Mucosa of descending colon (tissue), 3 donors: Measurements from ENCODE around the gene OGA. TPM values are rescaled to one million over a fixed set of nuclear protein-coding genes. Genes with fewer than 3 reads are reported as not detected.

ENCODE experiments used
- ATAC-seq: fragments of 200-7000 bp; cut with Tn5 transposase; one replicate; pipeline ENCODE4 v1.9.1; 2020; ENCODE audit warnings: mild to moderate bottlenecking, moderate library complexity
- DNase-seq, 3 donors: peaks; one replicate each; pipeline ENCODE4 v3.0.0-alpha.2; 2020
- H3K36me3 ChIP-seq: fragments of 200-600 bp; one replicate; pipeline ENCODE4 v1.8.0; 2021; ENCODE audit warnings: low read depth, mild to moderate bottlenecking
- H3K4me1 ChIP-seq: fragments of 200-600 bp; one replicate; pipeline ENCODE4 v1.8.0; 2021; ENCODE audit warnings: low read depth, mild to moderate bottlenecking
- H3K4me3 ChIP-seq: fragments of 200-600 bp; one replicate; pipeline ENCODE4 v1.8.0; 2021; ENCODE audit warnings: mild to moderate bottlenecking
- H3K9me3 ChIP-seq: fragments of 200-600 bp; one replicate; pipeline ENCODE4 v1.8.0; 2021; ENCODE audit warnings: mild to moderate bottlenecking
- intact Hi-C, 2 donors: fragments of 100-400 bp; cut with DNase I in 1 of 2; cut with micrococcal nuclease in 1 of 2; formaldehyde crosslinking; loops; one replicate each; pipeline versions ENCODE4 v1.11.0 to v1.11.1; 2022; cut with DNase I, micrococcal nuclease
- total RNA-seq, 3 donors: library from RNA; stranded (reverse); fragmentation: NEBNext Ultra II Directional in 2 of 3; extraction: Animal tissue kit (Norgen Biotek cat#: 25700) in 2 of 3; gene quantifications; one replicate each; pipeline versions ENCODE4 v1.2.1 to v1.2.4, GENCODE V29; 2021 to 2023
- TF ChIP-seq, protein P1 (sequence below): fragments of 200-600 bp; IDR thresholded peaks from one replicate; pipeline ENCODE4 v1.8.0; 2022; ENCODE audit warnings: antibody characterized with exemption, mild to moderate bottlenecking
- donor health status: DM: no; HTN: no; CAD: no; lungs with moderate emphysema.
- donor health status: DM: no; HTN: no; CAD: no.
- donor health status: DM: no; HTN: yes; CAD: no.

OGA gene
- total RNA-seq, 3 donors from 2014 or later = 80.8 to 112 (median 110) TPM

DNA sequence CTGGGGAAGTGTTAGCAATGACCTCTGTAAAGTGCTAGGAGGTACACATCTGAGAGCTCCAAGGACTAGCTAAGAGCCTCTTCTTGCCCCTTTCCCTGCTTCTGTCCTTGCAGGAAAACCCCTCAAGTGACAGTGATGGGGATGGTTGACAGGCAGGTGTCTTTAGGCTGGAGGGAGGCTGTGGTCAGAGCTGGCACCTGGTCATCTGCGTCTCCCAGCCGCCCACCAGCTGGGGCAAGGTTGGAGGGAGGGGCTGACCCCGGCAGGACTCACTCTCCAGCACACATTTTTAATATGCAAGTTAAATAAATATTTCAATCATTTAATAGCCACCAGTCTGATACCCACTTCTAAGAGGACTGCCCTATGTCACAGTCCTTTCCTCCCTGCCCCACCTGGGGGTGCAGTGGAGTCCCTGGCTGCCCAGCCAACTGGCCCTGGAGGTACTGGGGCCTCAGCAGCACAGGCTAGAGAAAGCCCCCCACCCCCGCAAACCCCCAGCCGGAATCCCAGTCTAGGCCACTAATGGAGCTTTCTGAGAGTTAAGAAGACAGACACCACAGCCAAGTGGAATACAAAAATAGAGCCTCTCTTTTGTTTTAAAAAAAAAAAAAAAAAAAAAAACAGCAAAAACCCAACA, 48.6 kb downstream of the OGA start:
- TF ChIP-seq, protein P1, sequence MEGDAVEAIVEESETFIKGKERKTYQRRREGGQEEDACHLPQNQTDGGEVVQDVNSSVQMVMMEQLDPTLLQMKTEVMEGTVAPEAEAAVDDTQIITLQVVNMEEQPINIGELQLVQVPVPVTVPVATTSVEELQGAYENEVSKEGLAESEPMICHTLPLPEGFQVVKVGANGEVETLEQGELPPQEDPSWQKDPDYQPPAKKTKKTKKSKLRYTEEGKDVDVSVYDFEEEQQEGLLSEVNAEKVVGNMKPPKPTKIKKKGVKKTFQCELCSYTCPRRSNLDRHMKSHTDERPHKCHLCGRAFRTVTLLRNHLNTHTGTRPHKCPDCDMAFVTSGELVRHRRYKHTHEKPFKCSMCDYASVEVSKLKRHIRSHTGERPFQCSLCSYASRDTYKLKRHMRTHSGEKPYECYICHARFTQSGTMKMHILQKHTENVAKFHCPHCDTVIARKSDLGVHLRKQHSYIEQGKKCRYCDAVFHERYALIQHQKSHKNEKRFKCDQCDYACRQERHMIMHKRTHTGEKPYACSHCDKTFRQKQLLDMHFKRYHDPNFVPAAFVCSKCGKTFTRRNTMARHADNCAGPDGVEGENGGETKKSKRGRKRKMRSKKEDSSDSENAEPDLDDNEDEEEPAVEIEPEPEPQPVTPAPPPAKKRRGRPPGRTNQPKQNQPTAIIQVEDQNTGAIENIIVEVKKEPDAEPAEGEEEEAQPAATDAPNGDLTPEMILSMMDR = no peak
- Histone ChIP-seq H3K4me1 (no peaks in the 10 kb centered on the region), H3K4me3 (no peak overlapping the region), H3K36me3 (no peaks in the 10 kb centered on the region), H3K9me3 (no peaks in the 10 kb centered on the region)
- DNase-seq (no peak), ATAC-seq (no peak)
- intact Hi-C loops = loop anchor here in 1 of 2 donors (10.0 kb wide), 1 partner anchor 165 kb away; no protein-coding TSS in a partner anchor

DNA sequence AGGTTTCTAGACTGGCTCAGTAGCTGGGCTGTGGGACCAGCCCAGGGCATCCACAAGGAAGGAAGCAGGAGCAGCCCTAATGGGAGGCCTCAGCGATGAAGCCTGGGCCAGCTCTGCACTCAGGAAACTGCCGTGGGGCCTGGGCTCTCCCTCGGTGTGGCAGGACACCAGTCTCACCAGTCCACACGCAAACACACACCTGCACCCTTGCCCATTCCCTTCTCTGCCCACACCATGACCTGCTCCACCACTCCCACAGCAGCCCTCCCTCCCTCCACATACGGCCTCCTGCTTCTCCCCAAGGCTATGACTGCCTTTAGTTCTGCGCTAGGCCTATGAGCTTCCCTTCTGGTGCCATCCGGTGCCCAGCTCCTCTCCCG, 49.5 kb downstream of the OGA start:
- H3K4me3 ChIP-seq = no peak overlapping the region
- TF ChIP-seq, protein P1 = no peak
- DNase-seq = no peak
- intact Hi-C loops = no loop called here
- no peaks in the 10 kb centered on the region for H3K36me3 ChIP-seq
- no peaks in the 10 kb centered on the region for H3K4me1 ChIP-seq
- ATAC-seq = no peak
- H3K9me3 ChIP-seq = no peaks in the 10 kb centered on the region

DNA sequence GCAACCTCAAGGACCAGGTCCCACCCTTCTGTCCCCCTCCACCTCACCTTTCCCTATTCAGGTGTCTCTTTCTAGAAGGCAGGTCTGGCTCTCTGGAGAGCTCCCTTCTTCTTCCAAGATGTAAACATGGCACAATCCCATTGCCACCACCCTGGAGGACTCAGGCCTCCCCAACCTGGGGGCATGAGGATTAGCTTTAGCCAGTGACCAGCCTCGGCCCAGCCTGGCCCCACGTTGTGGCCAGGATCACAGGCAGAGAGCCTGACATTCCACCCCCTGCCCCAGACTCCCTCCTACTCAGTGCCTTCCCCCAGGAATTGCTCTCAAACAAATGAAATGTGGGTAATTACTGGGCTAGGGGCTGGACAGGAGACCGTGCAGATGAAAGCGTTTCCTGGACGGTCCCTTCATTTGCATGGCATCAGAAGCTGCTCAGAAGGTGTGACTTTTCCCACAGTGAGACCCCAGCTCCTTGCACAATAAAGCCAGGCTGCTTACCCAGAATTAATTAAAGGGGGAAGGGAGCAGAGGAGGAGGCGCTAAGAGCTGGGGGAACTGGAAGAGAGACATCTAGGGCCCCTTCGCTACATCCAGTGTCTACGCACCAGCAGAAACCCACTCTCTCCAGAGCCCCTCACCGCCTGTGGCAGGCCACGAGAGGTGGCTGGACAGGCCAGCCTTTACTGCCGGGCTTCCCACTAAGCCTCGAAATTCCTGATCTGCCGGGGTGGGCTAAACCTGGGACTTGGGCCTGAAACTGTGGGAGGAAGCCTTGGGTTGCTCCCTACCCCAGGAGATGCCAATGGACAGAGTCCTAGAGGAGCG, 50.1 kb downstream of the OGA start:
- H3K4me3 ChIP-seq = no peak overlapping the region
- TF ChIP-seq, protein P1 = no peak
- intact Hi-C loops = no loop called here
- no peaks in the 10 kb centered on the region for H3K4me1 ChIP-seq
- ATAC-seq = no peak
- H3K36me3 ChIP-seq = no peaks in the 10 kb centered on the region
- no peaks in the 10 kb centered on the region for H3K9me3 ChIP-seq
- no peak for DNase-seq

DNA sequence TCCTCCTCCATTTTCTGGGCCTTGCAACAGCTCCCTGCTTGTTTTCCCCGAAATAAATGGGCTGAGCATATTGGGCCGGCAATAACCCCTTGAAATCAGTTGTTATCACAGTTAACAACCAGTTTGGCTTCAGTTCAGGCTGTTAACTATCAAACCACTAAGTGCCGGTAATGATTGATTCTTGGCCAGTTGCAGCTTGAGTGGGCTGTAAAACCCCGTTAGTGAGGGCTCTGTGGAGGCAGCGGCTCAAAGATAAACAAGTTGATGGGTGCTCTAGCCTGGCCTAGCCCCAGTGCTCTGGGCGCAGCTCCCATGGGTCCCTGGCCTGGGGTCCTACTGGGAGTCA, 50.7 kb downstream of the OGA start:
- ATAC-seq (peak; percentile 47), DNase-seq (no peak)
- Histone ChIP-seq H3K4me3 (no peak overlapping the region), H3K4me1 (no peaks in the 10 kb centered on the region), H3K9me3 (no peaks in the 10 kb centered on the region), H3K36me3 (no peaks in the 10 kb centered on the region)
- intact Hi-C loops = no loop called here
- TF ChIP-seq, protein P1 = no peak

DNA sequence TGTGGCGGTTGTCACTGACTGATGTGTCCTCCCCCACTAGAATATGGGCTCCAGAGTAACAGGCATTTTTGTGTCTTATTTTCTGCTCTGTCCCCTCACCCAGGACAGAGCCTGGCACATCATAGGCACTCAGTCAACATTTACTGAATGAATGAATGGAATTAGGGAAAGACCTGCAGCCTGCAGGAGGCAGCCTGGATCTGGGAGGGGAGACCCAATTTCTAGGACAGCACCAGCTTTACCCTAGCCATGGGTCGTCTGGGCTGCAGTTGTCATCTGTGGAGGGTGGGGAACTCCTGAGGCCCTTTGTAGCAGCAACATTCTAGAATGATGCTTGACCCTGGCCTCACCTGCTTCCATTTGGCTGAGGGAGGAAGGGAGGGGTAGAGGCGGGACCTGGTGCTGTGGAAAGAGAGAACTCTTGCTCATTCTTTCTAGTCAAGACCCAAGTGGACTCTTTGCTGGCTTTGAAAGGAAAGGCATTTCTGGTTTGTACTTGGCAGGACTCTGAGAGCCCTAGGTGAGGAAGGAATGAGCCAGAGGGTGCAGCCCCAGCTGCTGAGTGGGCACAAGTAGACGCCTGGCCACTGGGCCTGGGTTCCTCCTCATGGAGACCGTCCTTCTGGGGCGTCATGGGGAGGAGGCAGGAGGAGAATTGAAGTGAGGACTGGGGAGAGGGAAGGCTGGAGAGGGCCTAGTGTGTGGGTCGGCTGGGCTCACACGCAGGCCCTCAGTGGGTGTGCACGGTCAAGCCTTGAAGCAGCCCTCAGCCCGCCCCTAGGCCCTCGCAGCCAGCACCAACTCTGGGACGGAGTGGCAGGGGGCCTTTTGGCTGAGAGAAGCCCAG, 51.3 kb downstream of the OGA start:
- H3K4me3 ChIP-seq = no peak overlapping the region
- no peaks in the 10 kb centered on the region for H3K4me1 ChIP-seq
- TF ChIP-seq, protein P1 = no peak
- no peaks in the 10 kb centered on the region for H3K9me3 ChIP-seq
- no peaks in the 10 kb centered on the region for H3K36me3 ChIP-seq
- intact Hi-C loops = no loop called here
- ATAC-seq (peak; percentile 26), DNase-seq (no peak)
